ENCODE measurements around the gene PARD6G.
"Not testable (repeated sequence)": the region's sequence is repeated elsewhere in the genome, so short reads cannot be mapped to it uniquely, and the experiment has no call there.

Gene PARD6G

GRCh38 chr18:80241919-80242777 is 5.2 kb downstream of the PARD6G start:
- no peak for DNase-seq (ENCODE audit: low spot score)

- no peak for DNase-seq (ENCODE audit: low spot score)
Measured at GRCh38 chr18:80239830-80240229, 7.5 kb downstream of the PARD6G start.

- DNase-seq (ENCODE audit: low spot score) = no peak
Measured at GRCh38 chr18:80238651-80239260, 8.6 kb downstream of the PARD6G start.

- not testable (repeated sequence) for DNase-seq (ENCODE audit: low spot score)
Measured at GRCh38 chr18:80237519-80237918, 9.8 kb downstream of the PARD6G start.

GRCh38 chr18:80234398-80234797 is 12.9 kb downstream of the PARD6G start:
- no peak for DNase-seq (ENCODE audit: low spot score)

GRCh38 chr18:80233899-80234298 is 13.4 kb downstream of the PARD6G start:
- DNase-seq (ENCODE audit: low spot score) = no peak

GRCh38 chr18:80233201-80233835 is 14.0 kb downstream of the PARD6G start:
- DNase-seq (ENCODE audit: low spot score) = no peak

GRCh38 chr18:80232710-80233109 is 14.6 kb downstream of the PARD6G start:
- DNase-seq (ENCODE audit: low spot score) = no peak

GRCh38 chr18:80232030-80232429 is 15.3 kb downstream of the PARD6G start:
- no peak for DNase-seq (ENCODE audit: low spot score)

GRCh38 chr18:80231616-80232015 is 15.7 kb downstream of the PARD6G start:
- no peak for DNase-seq (ENCODE audit: low spot score)

GRCh38 chr18:80231151-80231550 is 16.2 kb downstream of the PARD6G start:
- DNase-seq (ENCODE audit: low spot score) = no peak

- DNase-seq (ENCODE audit: low spot score) = no peak
Measured at GRCh38 chr18:80229766-80230745, 17.3 kb downstream of the PARD6G start.

GRCh38 chr18:80229363-80229762 is 18.0 kb downstream of the PARD6G start:
- DNase-seq (ENCODE audit: low spot score) = no peak

GRCh38 chr18:80228051-80228848 is 19.1 kb downstream of the PARD6G start:
- DNase-seq (ENCODE audit: low spot score) = no peak

- DNase-seq (ENCODE audit: low spot score) = no peak
Measured at GRCh38 chr18:80227472-80227871, 19.8 kb downstream of the PARD6G start.

- no peak for DNase-seq (ENCODE audit: low spot score)
Measured at GRCh38 chr18:80225685-80226084, 21.6 kb downstream of the PARD6G start.

- no peak for DNase-seq (ENCODE audit: low spot score)
Measured at GRCh38 chr18:80223581-80224148, 23.6 kb downstream of the PARD6G start.

GRCh38 chr18:80219488-80219887 is 27.8 kb downstream of the PARD6G start:
- DNase-seq (ENCODE audit: low spot score) = not testable (repeated sequence)

GRCh38 chr18:80218341-80219227 is 28.7 kb downstream of the PARD6G start:
- DNase-seq (ENCODE audit: low spot score) = no peak

GRCh38 chr18:80213182-80213581 is 34.1 kb downstream of the PARD6G start:
- DNase-seq (ENCODE audit: low spot score) = no peak
